ENCODE results near the gene ADGRD1. TPM values are rescaled to one million over a fixed set of nuclear protein-coding genes. Genes with fewer than 3 reads are reported as not detected.
A peak's percentile ranks its signal among the peaks of the same experiment; 100 is the strongest.

Gene ADGRD1
- total RNA-seq, 4 donors from 2014 or later: 8.3 to 18.1 (median 12.5) TPM

DNA sequence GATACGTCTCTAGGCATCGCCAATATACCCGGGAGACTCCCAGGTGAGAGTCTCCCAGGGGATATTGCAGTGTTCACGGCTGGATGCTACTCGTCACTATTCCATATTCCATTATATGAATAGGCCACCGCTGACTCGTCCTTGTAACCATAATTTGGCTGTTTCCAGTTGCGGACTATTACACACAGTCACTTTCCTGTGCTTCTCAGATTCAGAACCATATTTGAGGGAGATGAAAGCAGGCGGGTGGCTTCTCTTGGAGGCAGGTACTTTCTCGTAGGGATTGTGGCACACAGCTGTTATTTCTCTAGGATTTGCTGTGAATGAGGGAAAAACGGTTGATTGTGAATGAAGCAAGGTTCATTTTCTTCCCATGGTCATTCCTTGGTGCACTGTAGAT, 73.0 kb downstream of the ADGRD1 start:
- Histone ChIP-seq H3K4me1 (peaks cover 0 to 6% (median 3%) of the 10 kb centered on the region in 4 donors), H3K27ac (peak overlapping the region in 2 of 4 donors; percentile 1 to 29), H3K4me3 (no peak overlapping the region), H3K27me3 (no peaks in the 10 kb centered on the region), H3K36me3 (no peaks in the 10 kb centered on the region), H3K9me3 (no peaks in the 10 kb centered on the region)
- TF ChIP-seq, protein P1, sequence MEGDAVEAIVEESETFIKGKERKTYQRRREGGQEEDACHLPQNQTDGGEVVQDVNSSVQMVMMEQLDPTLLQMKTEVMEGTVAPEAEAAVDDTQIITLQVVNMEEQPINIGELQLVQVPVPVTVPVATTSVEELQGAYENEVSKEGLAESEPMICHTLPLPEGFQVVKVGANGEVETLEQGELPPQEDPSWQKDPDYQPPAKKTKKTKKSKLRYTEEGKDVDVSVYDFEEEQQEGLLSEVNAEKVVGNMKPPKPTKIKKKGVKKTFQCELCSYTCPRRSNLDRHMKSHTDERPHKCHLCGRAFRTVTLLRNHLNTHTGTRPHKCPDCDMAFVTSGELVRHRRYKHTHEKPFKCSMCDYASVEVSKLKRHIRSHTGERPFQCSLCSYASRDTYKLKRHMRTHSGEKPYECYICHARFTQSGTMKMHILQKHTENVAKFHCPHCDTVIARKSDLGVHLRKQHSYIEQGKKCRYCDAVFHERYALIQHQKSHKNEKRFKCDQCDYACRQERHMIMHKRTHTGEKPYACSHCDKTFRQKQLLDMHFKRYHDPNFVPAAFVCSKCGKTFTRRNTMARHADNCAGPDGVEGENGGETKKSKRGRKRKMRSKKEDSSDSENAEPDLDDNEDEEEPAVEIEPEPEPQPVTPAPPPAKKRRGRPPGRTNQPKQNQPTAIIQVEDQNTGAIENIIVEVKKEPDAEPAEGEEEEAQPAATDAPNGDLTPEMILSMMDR (IDR thresholded peaks at IDR 0.05): no peak
- no peak for TF ChIP-seq EP300 (IDR thresholded peaks at IDR 0.05; ENCODE audit: low read depth)
- no peak for TF ChIP-seq POLR2A (IDR thresholded peaks at IDR 0.05)
- no peak for TF ChIP-seq POLR2AphosphoS5 (IDR thresholded peaks at IDR 0.05)
- DNase-seq: no peak
- 67 to 78% methylated on average over 3 to 11 of the region's 11 CpGs for WGBS, 2 donors (ENCODE audit: low coverage in 1 of 2)
- intact Hi-C loops (cut with DNase I; ENCODE audit: low total_unique reads) (no loop called here), in situ Hi-C loops (cut with MboI; ENCODE audit: low pct_ligation_motif_present in 1 of 4, low pct_unique_long_range_greater_than_20kb in 1 of 4, low sequenced_read_pairs in 3 of 4) (no loop called here)

DNA sequence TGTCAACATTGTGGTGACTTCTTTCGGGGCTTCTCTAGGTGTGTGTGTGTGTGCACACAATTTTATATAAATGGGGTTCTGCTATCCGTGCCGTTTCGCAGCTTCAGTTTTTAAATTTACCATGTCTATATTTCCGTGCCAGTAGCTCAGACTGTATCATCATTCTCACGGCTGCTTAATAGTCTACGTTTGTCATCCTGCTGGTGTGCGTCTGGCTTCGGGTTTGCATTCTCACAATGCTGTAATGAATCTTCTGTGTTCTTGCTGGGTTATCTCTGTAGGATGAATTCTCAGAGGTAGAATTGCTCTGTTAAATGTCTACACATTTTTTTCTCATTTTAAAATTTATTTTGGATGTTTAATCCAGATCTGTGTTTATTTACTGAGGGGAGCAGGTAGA, 73.6 kb downstream of the ADGRD1 start:
- H3K27me3 ChIP-seq: no peaks in the 10 kb centered on the region
- in situ Hi-C loops (cut with MboI; ENCODE audit: low pct_ligation_motif_present in 1 of 4, low pct_unique_long_range_greater_than_20kb in 1 of 4, low sequenced_read_pairs in 3 of 4): no loop called here
- intact Hi-C loops (cut with DNase I; ENCODE audit: low total_unique reads): no loop called here
- H3K4me1 ChIP-seq: peaks cover 0 to 6% (median 3%) of the 10 kb centered on the region in 4 donors
- no peaks in the 10 kb centered on the region for H3K9me3 ChIP-seq
- TF ChIP-seq POLR2AphosphoS5 (IDR thresholded peaks at IDR 0.05): peak in 1 of 3 donors; percentile 18
- TF ChIP-seq POLR2A (IDR thresholded peaks at IDR 0.05): no peak
- 67 to 70% methylated on average over 9 of the region's 9 CpGs for WGBS, 2 donors (ENCODE audit: low coverage in 1 of 2)
- no peaks in the 10 kb centered on the region for H3K36me3 ChIP-seq
- DNase-seq: no peak
- H3K27ac ChIP-seq: peak overlapping the region in 2 of 4 donors; percentile 31 to 35
- H3K4me3 ChIP-seq: no peak overlapping the region

DNA sequence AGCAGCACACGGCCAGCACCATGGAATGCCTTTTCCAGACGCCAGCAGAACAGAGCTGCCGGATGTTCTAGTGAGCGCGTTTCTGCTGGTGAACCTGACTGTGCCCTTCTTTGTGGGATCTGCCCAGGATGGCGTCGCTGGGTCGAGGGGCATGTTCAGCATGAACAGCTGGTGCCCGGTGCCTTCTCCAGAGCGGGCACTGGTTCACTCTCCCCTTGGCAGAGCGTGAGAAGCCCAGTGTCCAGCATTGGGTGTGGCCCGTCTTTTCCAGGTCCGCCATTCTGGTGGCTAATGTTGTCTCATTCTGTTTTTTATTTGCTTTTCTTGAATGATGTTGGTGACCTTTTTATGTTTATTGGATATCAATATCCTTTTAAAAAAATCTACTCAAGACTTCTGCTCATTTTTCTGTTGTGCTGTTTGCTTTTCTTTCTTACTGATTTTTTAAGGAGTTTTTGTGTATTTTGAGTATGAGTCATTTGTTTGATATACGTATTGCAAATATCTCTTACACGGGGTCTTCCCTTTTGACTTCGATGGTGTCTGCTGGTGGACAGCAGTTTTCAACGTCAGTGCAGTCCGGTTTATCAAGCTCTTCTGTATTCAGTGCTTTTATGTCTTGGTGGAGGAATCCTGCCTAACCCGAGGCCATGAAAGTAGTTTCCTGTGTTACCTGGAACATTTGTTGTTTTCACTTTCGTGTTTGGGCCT, 74.3 kb downstream of the ADGRD1 start:
- TF ChIP-seq POLR2AphosphoS5 (IDR thresholded peaks at IDR 0.05) (no peak), POLR2A (IDR thresholded peaks at IDR 0.05) (no peak), EP300 (IDR thresholded peaks at IDR 0.05; ENCODE audit: low read depth) (no peak)
- TF ChIP-seq, protein P1 (IDR thresholded peaks at IDR 0.05): no peak
- Histone ChIP-seq H3K27ac (peak overlapping the region in 3 of 4 donors; percentile 16 to 35 (median 31)), H3K4me3 (no peak overlapping the region), H3K4me1 (peaks cover 0 to 6% (median 3%) of the 10 kb centered on the region in 4 donors), H3K9me3 (no peaks in the 10 kb centered on the region), H3K27me3 (no peaks in the 10 kb centered on the region), H3K36me3 (no peaks in the 10 kb centered on the region)
- DNase-seq: no peak
- in situ Hi-C loops (cut with MboI; ENCODE audit: low pct_ligation_motif_present in 1 of 4, low pct_unique_long_range_greater_than_20kb in 1 of 4, low sequenced_read_pairs in 3 of 4): no loop called here
- 52 to 79% methylated on average over 8 to 20 of the region's 20 CpGs for WGBS, 2 donors (ENCODE audit: low coverage in 1 of 2)
- intact Hi-C loops (cut with DNase I; ENCODE audit: low total_unique reads): no loop called here

DNA sequence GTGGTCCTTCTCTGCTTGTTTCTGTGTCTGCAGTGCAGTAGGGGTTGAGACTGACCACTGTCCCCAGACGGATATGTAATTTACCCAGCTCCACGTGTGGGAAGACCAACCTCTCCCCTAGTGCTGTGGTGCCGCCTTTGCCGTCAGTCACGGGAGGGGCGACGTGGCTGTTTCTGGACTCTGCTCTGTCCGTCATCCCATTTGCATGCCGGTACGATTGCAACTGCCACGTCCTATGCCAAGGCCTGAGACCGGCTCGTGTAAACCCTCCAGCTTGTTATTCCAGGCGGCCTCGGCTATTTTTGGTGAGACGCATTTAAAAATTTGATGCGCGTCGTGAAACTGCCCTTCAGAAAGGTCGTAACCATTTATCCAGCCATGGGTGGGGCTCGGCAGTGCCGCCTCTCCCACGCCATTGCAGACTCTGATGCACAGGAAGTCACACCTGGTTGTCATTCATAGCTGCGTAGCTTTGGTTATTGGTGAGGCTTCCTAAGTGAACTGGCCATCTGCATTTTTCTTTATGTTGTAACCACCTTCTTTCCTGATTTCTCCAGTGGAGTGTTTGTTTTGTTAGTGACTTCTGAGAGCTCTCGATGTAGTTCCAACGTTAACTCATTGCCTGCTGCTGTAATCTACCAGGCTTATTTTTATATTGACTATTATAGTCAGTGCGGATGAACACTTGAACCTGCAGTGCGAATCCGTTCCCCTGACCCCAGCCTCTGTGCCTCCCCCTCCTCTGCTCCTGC, 75.1 kb downstream of the ADGRD1 start:
- peak overlapping the region in 2 of 4 donors; percentile 3 to 16 for H3K27ac ChIP-seq
- no peaks in the 10 kb centered on the region for H3K9me3 ChIP-seq
- intact Hi-C loops (cut with DNase I; ENCODE audit: low total_unique reads) (no loop called here), in situ Hi-C loops (cut with MboI; ENCODE audit: low pct_ligation_motif_present in 1 of 4, low pct_unique_long_range_greater_than_20kb in 1 of 4, low sequenced_read_pairs in 3 of 4) (no loop called here)
- TF ChIP-seq POLR2AphosphoS5 (IDR thresholded peaks at IDR 0.05): no peak
- H3K27me3 ChIP-seq: no peaks in the 10 kb centered on the region
- H3K4me3 ChIP-seq: no peak overlapping the region
- WGBS, 2 donors (ENCODE audit: low coverage in 1 of 2): 76 to 81% methylated on average over 6 to 29 of the region's 29 CpGs
- H3K4me1 ChIP-seq: peaks cover 0 to 6% (median 3%) of the 10 kb centered on the region in 4 donors
- no peaks in the 10 kb centered on the region for H3K36me3 ChIP-seq
- DNase-seq: peak; percentile 15
